ENCODE results near the gene PTPRT. TPM values are rescaled to one million over a fixed set of nuclear protein-coding genes. Genes with fewer than 3 reads are reported as not detected.

PTPRT gene
- total RNA-seq, 4 donors from 2014 or later: 0.63 to 2.2 (median 1.8) TPM

GRCh38 chr20:43124241-43124640, 65.5 kb downstream of the PTPRT start:
- ATAC-seq (ENCODE audit: low FRiP score): no peak
- no peak for DNase-seq (ENCODE audit: low spot score)
- TF ChIP-seq CTCF (IDR thresholded peaks at IDR 0.05): no peak

- TF ChIP-seq CTCF (IDR thresholded peaks at IDR 0.05): no peak
- ATAC-seq (ENCODE audit: low FRiP score) (no peak), DNase-seq (ENCODE audit: low spot score) (no peak)
Measured at GRCh38 chr20:43123180-43123579, 66.5 kb downstream of the PTPRT start.

- ATAC-seq (ENCODE audit: low FRiP score): no peak
- no peak for DNase-seq (ENCODE audit: low spot score)
- TF ChIP-seq CTCF (IDR thresholded peaks at IDR 0.05): no peak
Measured at GRCh38 chr20:43119720-43120119, 70.0 kb downstream of the PTPRT start.

GRCh38 chr20:43102394-43102793, 87.3 kb downstream of the PTPRT start:
- ATAC-seq (ENCODE audit: low FRiP score) (no peak), DNase-seq (ENCODE audit: low spot score) (no peak)
- no peak for TF ChIP-seq CTCF (IDR thresholded peaks at IDR 0.05)

- no peak for ATAC-seq (ENCODE audit: low FRiP score)
- DNase-seq (ENCODE audit: low spot score): no peak
- TF ChIP-seq CTCF (IDR thresholded peaks at IDR 0.05): no peak
Measured at GRCh38 chr20:43096931-43097260, 92.8 kb downstream of the PTPRT start.

GRCh38 chr20:43096126-43096930, 93.4 kb downstream of the PTPRT start:
- no peak for DNase-seq (ENCODE audit: low spot score)
- ATAC-seq (ENCODE audit: low FRiP score): no peak
- no peak for TF ChIP-seq CTCF (IDR thresholded peaks at IDR 0.05)

GRCh38 chr20:43095034-43095433, 94.7 kb downstream of the PTPRT start:
- DNase-seq (ENCODE audit: low spot score): no peak
- no peak for ATAC-seq (ENCODE audit: low FRiP score)
- TF ChIP-seq CTCF (IDR thresholded peaks at IDR 0.05): no peak
